Subcutaneous abdominal adipose tissue (tissue), 5 donors: Measurements from ENCODE around the gene RALGAPA2.

ENCODE experiments used
- H3K27ac ChIP-seq: one replicate; pipeline ENCODE4 v1.7.0; 2013; ENCODE audit warnings: low read depth, mild to moderate bottlenecking, inconsistent platforms, low read length, moderate library complexity
- H3K27me3 ChIP-seq, 5 donors: one replicate each; pipeline ENCODE4 v1.7.0; 2013; ENCODE audit warnings: low read length in 5 of 5, inconsistent platforms in 1 of 5; ENCODE audit not compliant: control insufficient read depth in 5 of 5, insufficient read depth in 4 of 5
- H3K36me3 ChIP-seq, 5 donors: one replicate each; pipeline ENCODE4 v1.7.0; 2013; ENCODE audit warnings: low read length in 5 of 5; ENCODE audit not compliant: control insufficient read depth in 5 of 5, insufficient read depth in 5 of 5
- H3K4me1 ChIP-seq, 5 donors: one replicate each; pipeline ENCODE4 v1.7.0; 2013; ENCODE audit warnings: low read length in 5 of 5, mild to moderate bottlenecking in 3 of 5, moderate library complexity in 1 of 5; ENCODE audit not compliant: control insufficient read depth in 5 of 5, insufficient read depth in 5 of 5
- H3K4me3 ChIP-seq, 5 donors: one replicate each; pipeline ENCODE4 v1.7.0; 2013; ENCODE audit warnings: low read length in 5 of 5, low read depth in 1 of 5
- H3K9ac ChIP-seq, 5 donors: one replicate each; pipeline ENCODE4 v1.7.0; 2013; ENCODE audit warnings: low read length in 5 of 5, mild to moderate bottlenecking in 4 of 5, moderate library complexity in 3 of 5
- H3K9me3 ChIP-seq, 5 donors: one replicate each; pipeline ENCODE4 v1.7.0; 2013; ENCODE audit warnings: low read length in 5 of 5; ENCODE audit not compliant: control insufficient read depth in 5 of 5
- donor health status: healthy.
- donor health status: healthy.
- donor health status: healthy.
- donor health status: healthy.
- donor health status: healthy.

RALGAPA2 gene

DNA sequence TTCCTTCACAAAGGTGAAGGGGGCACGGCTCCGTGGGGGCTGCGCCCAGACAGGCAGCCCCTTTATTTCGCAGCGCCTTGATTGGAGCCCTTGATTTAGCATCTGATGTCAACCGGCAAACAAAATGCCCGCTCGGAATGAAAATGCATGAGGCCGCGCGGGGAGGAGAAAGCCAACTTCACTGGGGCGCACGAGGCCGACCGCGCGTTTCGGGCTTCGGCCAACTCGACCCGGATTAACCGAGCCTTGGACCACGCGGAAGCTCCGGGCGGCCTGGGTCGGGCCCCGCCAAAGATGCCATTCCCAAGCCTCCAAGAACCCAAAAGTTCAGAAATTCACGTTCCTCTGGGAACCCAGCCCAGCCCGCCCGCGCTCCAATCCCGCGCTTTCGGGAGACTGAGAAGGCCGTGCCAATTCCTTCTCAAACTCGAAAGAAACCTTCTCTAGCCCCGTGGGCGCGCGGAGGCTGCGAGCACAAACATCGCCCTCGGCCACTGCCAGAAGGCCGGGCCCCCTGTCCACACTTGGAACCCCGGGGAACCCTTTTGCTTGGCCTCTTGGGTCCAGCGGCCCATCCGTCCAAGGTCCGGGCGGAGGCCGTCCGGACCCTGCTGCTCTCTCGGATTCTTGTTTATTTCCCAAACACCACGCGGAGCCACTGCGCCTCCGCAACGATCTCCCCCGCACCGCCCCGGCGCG is 345.4 kb downstream of the RALGAPA2 start:
- Histone ChIP-seq H3K27me3 (peaks cover 46 to 71% (median 63%) of the 10 kb centered on the region in 5 donors), H3K9me3 (no peaks in the 10 kb centered on the region), H3K9ac (no peak overlapping the region), H3K4me3 (peak overlapping the region in 2 of 5 donors; percentile 31 to 44), H3K36me3 (no peaks in the 10 kb centered on the region), H3K4me1 (peaks cover 0 to 43% (median 29%) of the 10 kb centered on the region in 5 donors), H3K27ac (no peak overlapping the region)

DNA sequence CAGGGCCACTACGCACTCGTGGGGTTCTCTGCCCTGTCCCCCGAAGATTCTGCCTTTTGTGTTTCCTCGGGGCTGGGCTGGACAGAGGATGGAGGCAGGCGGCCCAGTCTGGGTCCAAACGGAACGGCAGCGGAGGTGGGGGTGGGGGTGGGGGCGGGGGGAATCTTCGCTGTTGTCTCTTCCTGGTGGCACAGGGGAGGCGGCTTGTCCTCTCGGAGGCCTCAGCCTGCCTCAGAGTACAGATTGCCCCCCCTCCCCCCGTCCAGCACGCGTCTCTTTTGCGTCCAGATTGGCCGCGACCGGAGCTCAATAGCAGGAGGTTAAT is 345.9 kb downstream of the RALGAPA2 start:
- no peak overlapping the region for H3K9ac ChIP-seq
- no peaks in the 10 kb centered on the region for H3K36me3 ChIP-seq
- H3K4me1 ChIP-seq: peaks cover 0 to 43% (median 29%) of the 10 kb centered on the region in 5 donors
- H3K9me3 ChIP-seq: no peaks in the 10 kb centered on the region
- H3K27ac ChIP-seq: no peak overlapping the region
- H3K4me3 ChIP-seq: no peak overlapping the region
- peaks cover 45 to 71% (median 62%) of the 10 kb centered on the region in 5 donors for H3K27me3 ChIP-seq

DNA sequence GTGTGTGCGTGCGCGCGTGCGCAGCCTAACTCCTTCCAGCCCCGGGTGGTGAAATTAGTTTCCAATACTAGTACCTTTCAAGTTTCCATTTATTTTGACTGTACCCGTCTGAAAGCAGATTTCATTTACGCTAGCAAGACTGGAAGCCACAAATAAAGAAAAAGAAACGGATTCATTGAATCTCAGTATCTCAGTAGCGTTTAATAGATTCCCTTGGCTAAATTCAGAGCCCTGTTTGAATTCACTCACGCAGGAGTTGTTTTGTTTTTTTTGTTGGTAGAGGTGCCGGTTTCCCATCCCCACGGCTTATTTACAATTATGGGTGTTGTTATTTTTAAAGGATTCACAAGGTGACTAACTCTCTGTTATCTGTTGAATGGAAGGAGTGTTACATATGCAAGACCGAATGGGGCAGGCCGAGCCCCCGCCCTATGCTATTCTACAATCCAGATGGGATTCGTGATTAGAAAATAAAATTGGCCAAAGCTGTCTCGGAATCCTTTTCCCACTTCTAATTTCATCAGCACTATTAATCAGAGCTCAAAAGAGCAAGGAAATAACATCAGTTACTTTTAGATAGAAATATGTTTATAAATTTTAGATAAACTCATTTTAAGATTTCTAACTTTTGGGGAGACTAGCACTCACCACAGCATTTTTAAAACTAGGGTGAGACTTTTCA is 346.8 kb downstream of the RALGAPA2 start:
- Histone ChIP-seq H3K4me3 (no peak overlapping the region), H3K4me1 (peaks cover 0 to 45% (median 30%) of the 10 kb centered on the region in 5 donors), H3K9me3 (no peaks in the 10 kb centered on the region), H3K36me3 (no peaks in the 10 kb centered on the region), H3K27me3 (peaks cover 49 to 74% (median 62%) of the 10 kb centered on the region in 5 donors), H3K9ac (no peak overlapping the region), H3K27ac (no peak overlapping the region)

DNA sequence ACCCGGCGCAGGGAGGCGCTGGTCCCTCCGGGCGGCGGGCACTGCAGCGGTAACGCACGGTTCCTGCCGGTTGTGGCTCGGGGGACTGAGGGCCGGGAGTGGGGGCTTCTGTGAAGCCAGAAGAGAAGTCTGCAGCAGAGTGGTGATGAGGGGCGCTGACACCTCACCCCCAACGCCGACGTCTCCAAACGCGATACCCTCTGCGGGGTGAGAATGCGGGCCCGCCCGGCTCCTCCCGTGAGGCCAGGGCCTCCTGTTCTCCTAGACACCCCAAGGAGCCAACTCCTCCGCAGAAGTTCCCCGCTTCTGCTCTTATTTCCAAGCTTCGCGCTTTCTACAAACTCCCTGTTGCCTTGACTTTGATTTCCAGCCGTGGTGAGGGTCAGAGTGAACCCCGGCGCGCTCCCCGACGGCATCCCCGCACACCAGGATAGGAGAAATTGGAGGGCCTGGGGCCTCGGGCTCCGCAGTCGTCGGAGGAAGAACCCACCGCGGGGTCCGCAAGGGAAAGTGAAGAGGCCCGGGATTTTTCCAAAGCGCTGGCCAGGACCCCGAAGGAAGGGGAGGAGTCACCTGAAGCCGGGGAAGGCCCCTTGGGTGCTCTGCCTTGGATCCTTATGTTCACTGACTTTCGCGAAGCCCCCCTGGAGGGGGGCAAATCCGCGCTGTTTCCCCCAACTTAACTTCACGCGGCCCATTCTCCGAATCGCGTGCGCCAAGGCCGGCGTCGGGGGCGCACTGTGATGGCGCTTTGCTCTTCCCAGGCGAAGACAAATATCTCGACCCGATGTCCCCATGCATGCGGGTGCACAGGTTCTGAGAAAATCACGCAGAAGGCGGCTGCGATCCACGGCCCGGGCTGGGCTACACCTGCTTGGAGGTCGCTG is 347.6 kb downstream of the RALGAPA2 start:
- Histone ChIP-seq H3K27me3 (peaks cover 48 to 68% (median 57%) of the 10 kb centered on the region in 5 donors), H3K27ac (no peak overlapping the region), H3K9me3 (no peaks in the 10 kb centered on the region), H3K36me3 (no peaks in the 10 kb centered on the region), H3K9ac (no peak overlapping the region), H3K4me3 (no peak overlapping the region), H3K4me1 (peaks cover 0 to 49% (median 36%) of the 10 kb centered on the region in 5 donors)

DNA sequence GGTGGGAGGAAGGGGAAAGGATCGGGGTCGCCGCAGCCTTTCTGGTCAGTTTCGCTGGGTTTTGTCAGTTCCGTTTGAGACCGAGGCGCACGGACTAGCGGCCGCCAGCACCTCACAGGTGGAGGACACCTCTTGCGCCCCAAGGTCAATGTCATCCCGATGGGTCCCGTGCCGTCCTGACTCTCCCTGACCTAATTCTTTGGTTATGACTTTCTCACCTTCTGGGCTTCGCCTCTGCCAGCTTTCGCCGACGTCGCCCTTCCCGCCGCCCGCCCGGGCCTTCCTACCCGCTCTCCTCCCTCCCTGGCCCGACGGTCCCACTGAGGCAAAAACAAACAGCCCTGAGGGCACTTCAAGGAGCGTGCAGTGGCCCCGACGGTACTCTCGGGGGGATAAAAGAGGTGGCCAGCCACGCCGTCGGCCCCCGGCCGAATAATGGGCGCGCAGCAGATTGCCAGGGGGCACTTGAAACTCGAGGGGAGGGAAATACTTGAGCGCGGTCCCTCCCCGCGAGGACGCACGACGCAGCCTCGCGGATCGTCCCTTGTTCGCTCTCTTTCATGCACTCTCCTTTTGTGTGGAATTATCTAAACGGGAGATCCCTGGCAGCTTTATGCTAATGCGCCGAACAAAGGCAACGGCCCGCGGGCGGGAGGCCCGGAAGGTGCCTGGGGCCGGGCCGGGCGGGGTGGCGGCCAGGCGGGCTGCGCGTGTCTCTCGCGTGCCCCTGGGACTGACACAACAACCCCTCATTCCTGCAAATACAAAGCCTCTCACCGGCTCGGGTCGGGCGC is 348.4 kb downstream of the RALGAPA2 start:
- H3K36me3 ChIP-seq: no peaks in the 10 kb centered on the region
- no peak overlapping the region for H3K27ac ChIP-seq
- peak overlapping the region in 3 of 5 donors; percentile 11 to 35 (median 27) for H3K4me3 ChIP-seq
- H3K27me3 ChIP-seq: peaks cover 41 to 59% (median 49%) of the 10 kb centered on the region in 5 donors
- no peak overlapping the region for H3K9ac ChIP-seq
- H3K4me1 ChIP-seq: peaks cover 0 to 41% (median 29%) of the 10 kb centered on the region in 5 donors
- H3K9me3 ChIP-seq: no peaks in the 10 kb centered on the region

DNA sequence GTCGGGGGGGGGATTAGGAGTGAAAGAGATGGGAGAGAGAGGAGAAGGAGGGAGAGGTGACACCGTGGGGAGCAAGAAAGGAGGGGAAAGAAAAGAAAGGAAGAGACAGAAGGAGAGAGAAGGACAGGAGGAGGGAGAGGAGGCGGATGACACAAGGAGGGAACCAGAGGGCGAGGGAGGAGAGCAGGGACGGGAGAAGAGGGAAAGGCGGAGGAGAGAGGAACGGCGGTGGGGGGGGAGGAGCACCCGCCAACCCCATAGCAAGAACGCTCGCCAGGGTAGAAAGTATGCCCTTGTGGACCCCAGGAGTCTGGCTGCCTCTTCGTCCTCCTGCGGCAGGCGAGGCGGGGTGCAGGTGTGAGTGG is 349.0 kb downstream of the RALGAPA2 start:
- Histone ChIP-seq H3K9me3 (no peaks in the 10 kb centered on the region), H3K27me3 (peaks cover 39 to 57% (median 47%) of the 10 kb centered on the region in 5 donors), H3K27ac (no peak overlapping the region), H3K36me3 (no peaks in the 10 kb centered on the region), H3K4me3 (peak overlapping the region in 3 of 5 donors; percentile 11 to 35 (median 27)), H3K9ac (no peak overlapping the region), H3K4me1 (peaks cover 0 to 36% (median 27%) of the 10 kb centered on the region in 5 donors)

DNA sequence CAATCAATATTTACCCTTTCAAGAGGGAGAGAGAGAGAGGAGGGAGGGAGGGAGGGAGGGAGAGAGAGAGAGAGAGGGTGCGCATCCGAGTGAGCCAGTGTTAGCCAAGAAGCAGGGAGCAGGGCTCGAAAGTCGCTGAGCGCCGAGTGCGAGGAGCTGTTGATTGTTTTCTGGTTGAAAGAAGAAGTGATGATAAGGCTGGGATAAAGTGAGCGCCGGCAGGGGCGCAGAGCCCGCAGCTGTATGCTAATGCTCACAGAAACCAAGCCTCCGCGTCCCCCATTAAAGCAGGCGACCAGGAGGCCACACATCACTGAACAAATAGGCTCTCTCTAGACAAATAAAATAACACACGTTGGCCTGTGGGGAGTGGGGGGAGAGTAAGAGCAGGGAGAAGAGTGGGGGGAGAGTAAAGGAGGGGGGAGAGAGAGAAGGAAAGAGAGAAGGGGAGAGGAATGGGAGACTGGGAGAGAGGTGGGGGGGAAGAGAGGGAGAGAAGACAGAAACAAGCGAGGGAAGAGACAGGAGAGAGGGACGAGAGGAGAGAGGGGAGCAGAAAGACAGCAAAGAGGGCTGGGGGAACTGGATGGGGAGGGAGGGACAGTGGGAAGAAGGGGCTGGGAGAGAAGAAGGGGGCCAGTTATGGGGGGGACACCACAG is 349.5 kb downstream of the RALGAPA2 start:
- Histone ChIP-seq H3K9ac (no peak overlapping the region), H3K4me1 (peaks cover 0 to 32% (median 27%) of the 10 kb centered on the region in 5 donors), H3K27ac (no peak overlapping the region), H3K36me3 (no peaks in the 10 kb centered on the region), H3K4me3 (no peak overlapping the region), H3K9me3 (no peaks in the 10 kb centered on the region), H3K27me3 (peaks cover 39 to 57% (median 47%) of the 10 kb centered on the region in 5 donors)

DNA sequence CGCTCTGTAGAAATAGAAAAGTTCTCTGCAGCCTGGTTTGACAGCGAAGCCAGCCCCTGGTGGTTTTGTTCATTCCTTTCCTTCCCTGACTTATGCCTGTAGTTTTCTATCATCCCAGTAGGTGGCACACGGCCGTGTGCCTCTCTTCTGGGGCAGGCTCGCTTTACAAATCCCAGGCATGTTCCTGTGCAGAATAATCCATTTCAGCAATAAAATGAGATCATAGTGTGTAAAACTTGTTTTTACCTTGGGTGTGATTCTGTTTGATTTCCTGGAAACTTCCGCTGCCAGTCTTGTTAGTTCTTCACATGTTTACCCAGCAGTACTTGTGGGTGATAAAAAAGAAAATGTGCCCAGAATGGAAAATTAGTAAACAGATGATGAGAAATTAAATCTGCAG is 352.0 kb downstream of the RALGAPA2 start:
- no peaks in the 10 kb centered on the region for H3K9me3 ChIP-seq
- no peak overlapping the region for H3K9ac ChIP-seq
- no peak overlapping the region for H3K27ac ChIP-seq
- H3K27me3 ChIP-seq: peaks cover 34 to 44% (median 41%) of the 10 kb centered on the region in 5 donors
- peak overlapping the region in 1 of 5 donors; percentile 13 for H3K4me3 ChIP-seq
- H3K4me1 ChIP-seq: peaks cover 0 to 22% (median 21%) of the 10 kb centered on the region in 5 donors
- no peaks in the 10 kb centered on the region for H3K36me3 ChIP-seq

DNA sequence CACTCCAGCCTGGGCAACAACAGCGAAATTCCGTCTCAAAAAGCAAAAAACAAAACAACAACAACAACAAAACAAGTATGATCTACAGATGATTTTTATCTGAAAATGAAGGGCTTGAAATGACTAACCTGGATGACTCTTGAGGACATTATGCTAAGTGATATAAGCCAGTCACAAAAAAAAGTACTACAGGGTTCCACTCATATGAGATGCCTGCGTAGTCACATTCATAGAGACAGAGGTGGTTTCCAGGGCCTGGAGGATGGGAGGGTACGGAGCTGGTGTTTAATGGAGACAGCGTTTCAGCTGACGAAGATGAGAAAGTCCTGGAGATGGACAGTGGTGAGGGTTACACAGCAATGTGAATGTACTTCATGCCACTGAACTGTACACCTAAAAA is 352.8 kb downstream of the RALGAPA2 start:
- H3K36me3 ChIP-seq: no peaks in the 10 kb centered on the region
- peaks cover under 1 to 21% (median 18%) of the 10 kb centered on the region in 5 donors for H3K4me1 ChIP-seq
- peaks cover 0 to 2% (median 0%) of the 10 kb centered on the region in 5 donors for H3K9me3 ChIP-seq
- H3K27ac ChIP-seq: no peak overlapping the region
- H3K9ac ChIP-seq: no peak overlapping the region
- peaks cover 26 to 39% (median 36%) of the 10 kb centered on the region in 5 donors for H3K27me3 ChIP-seq
- no peak overlapping the region for H3K4me3 ChIP-seq
